Fibroblast of lung (primary cell): ENCODE measurements around the gene UBE2D2.

ENCODE experiments used
- CTCF ChIP-seq, 2 donors: IDR thresholded peaks in 1 of 2; conservative IDR thresholded peaks in 1 of 2; 1 replicate in 1 of 2; 2 replicates in 1 of 2; pipeline ENCODE4 v1.5.1; 2011 to 2012; ENCODE audit warnings: low read length in 2 of 2, control low read depth in 1 of 2, inconsistent platforms in 1 of 2, low read depth in 1 of 2, mild to moderate bottlenecking in 1 of 2
- EZH2 ChIP-seq: IDR thresholded peaks from 2 replicates; pipeline ENCODE4 v1.5.1; 2012; ENCODE audit warnings: low read length, control low read depth, mild to moderate bottlenecking; ENCODE audit errors: missing control alignments

DNA sequence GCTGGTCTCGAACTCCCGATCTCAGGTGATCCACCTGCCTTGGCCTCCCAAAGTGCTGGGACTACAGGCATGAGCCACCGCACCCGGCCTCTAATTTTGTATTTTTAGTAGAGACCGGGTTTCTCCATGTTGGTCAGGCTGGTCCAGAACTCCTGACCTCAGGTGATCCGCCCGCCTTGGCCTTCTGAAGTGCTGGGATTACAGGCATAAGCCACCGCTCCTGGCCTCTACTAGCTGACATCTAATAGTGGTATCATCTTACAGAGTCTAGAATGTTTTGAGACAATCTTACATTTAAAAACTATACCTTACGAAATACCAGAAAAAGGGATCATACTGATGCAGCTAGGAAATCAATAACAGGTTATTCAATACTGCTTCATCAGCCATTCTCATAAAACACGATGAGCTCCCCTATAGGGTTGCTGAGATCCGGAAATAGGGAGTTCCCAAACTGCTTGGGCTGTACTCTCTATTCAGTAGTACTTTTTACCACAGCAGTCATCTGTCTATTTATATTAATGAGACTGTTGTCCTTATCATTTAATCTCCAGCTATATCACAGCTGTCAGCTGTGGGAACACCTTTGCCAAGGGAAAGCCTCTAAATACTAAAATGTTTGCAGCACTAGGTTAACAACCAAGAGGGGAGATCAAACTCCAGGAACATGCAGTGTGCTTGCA, 8.1 kb upstream of the UBE2D2 start:
- no peak for TF ChIP-seq CTCF (conservative IDR thresholded peaks at IDR 0.05 in 1 of 2, IDR thresholded peaks at IDR 0.05 in 1 of 2; ENCODE audit: low read depth in 1 of 2, low read length in 2 of 2)
- no peak for TF ChIP-seq EZH2
